Tibial artery (tissue), 4 donors: ENCODE results near the gene AKAP13.
"Not testable (repeated sequence)": the region's sequence is repeated elsewhere in the genome, so short reads cannot be mapped to it uniquely, and the experiment has no call there.

ENCODE experiments used
- DNase-seq, 2 donors: peaks; one replicate each; pipeline ENCODE4 v3.0.0-alpha.2; 2019
- H3K27ac ChIP-seq, 2 donors: fragments of 200-600 bp; sonication (generic) in 1 of 2; 1 replicate in 1 of 2; 2 replicates in 1 of 2; pipeline ENCODE4 v1.5.1; 2018 to 2019; ENCODE audit warnings: mild to moderate bottlenecking in 1 of 2
- H3K27me3 ChIP-seq, 2 donors: fragments of 200-600 bp; sonication (generic) in 1 of 2; one replicate each; pipeline versions ENCODE4 v1.5.1 to v1.6.0; 2016 to 2019
- H3K36me3 ChIP-seq, 3 donors: fragments of 200-600 bp; sonication (generic) in 2 of 3; one replicate each; pipeline ENCODE4 v1.5.1; 2016 to 2019; ENCODE audit warnings: mild to moderate bottlenecking in 2 of 3
- H3K4me1 ChIP-seq, 4 donors: fragments of 200-600 bp; sonication (generic) in 2 of 4; 1 replicate in 3 of 4; 2 replicates in 1 of 4; pipeline ENCODE4 v1.5.1; 2016 to 2019
- H3K4me3 ChIP-seq, 2 donors: fragments of 200-600 bp; sonication (generic) in 1 of 2; 1 replicate in 1 of 2; 2 replicates in 1 of 2; pipeline ENCODE4 v1.5.1; 2018 to 2019; ENCODE audit warnings: mild to moderate bottlenecking in 2 of 2
- H3K9me3 ChIP-seq, 3 donors: fragments of 200-600 bp; sonication (generic) in 1 of 3; one replicate each; pipeline ENCODE4 v1.5.1; 2016 to 2019
- CTCF ChIP-seq, 2 experiments: fragments of 200-600 bp in 1 of 2; fragments of 450-650 bp in 1 of 2; IDR thresholded peaks; one replicate each; pipeline ENCODE4 v1.5.1; 2017 to 2019; ENCODE audit warnings: antibody characterized with exemption in 2 of 2, mild to moderate bottlenecking in 1 of 2, moderate library complexity in 1 of 2
- intact Hi-C: fragments of 100-400 bp; cut with DNase I; formaldehyde crosslinking; loops from one replicate; pipeline ENCODE4 v1.15.0; 2023; ENCODE audit warnings: low total_unique reads

The AKAP13 gene

GRCh38 chr15:85482894-85483293, 102.5 kb downstream of the AKAP13 start:
- Histone ChIP-seq H3K36me3 (peaks cover 0 to 5% (median 0%) of the 10 kb centered on the region in 3 donors), H3K27ac (no peak overlapping the region), H3K9me3 (no peaks in the 10 kb centered on the region), H3K4me1 (peaks cover 0 to 8% (median 0%) of the 10 kb centered on the region in 4 donors), H3K27me3 (no peaks in the 10 kb centered on the region), H3K4me3 (no peak overlapping the region)
- intact Hi-C loops: loop anchor here (10.0 kb wide), 1 partner anchor 352 kb away; no protein-coding TSS in a partner anchor
- no peak for DNase-seq
- no peak for TF ChIP-seq CTCF (IDR thresholded peaks at IDR 0.05)

GRCh38 chr15:85483955-85484354, 103.6 kb downstream of the AKAP13 start:
- intact Hi-C loops: loop anchor here (10.0 kb wide), 1 partner anchor 351 kb away; no protein-coding TSS in a partner anchor
- H3K36me3 ChIP-seq, H3K27ac ChIP-seq: not testable (repeated sequence)

GRCh38 chr15:85484923-85485322, 104.5 kb downstream of the AKAP13 start:
- intact Hi-C loops: loop anchor here (10.0 kb wide), 1 partner anchor 350 kb away; no protein-coding TSS in a partner anchor

More at GRCh38 chr15:85483955-85484354, 103.6 kb downstream of the AKAP13 start:
- H3K9me3 ChIP-seq, DNase-seq, H3K4me1 ChIP-seq, H3K4me3 ChIP-seq, H3K27me3 ChIP-seq: not testable (repeated sequence)

GRCh38 chr15:85485956-85486567, 105.7 kb downstream of the AKAP13 start:
- peaks cover 0 to 5% (median 0%) of the 10 kb centered on the region in 3 donors for H3K36me3 ChIP-seq
- peak; percentile 65 to 77 for TF ChIP-seq CTCF (IDR thresholded peaks at IDR 0.05)
- no peaks in the 10 kb centered on the region for H3K9me3 ChIP-seq
- no peak overlapping the region for H3K27ac ChIP-seq
- no peaks in the 10 kb centered on the region for H3K27me3 ChIP-seq
- H3K4me3 ChIP-seq: no peak overlapping the region
- peak in 1 of 2 donors; percentile 43 for DNase-seq
- H3K4me1 ChIP-seq: no peaks in the 10 kb centered on the region
- intact Hi-C loops: loop anchor here (10.0 kb wide), 1 partner anchor 349 kb away; no protein-coding TSS in a partner anchor

More at GRCh38 chr15:85484923-85485322, 104.5 kb downstream of the AKAP13 start:
- not testable (repeated sequence) for H3K27me3 ChIP-seq, H3K4me1 ChIP-seq, H3K36me3 ChIP-seq, H3K4me3 ChIP-seq, H3K27ac ChIP-seq, H3K9me3 ChIP-seq, DNase-seq

GRCh38 chr15:85487796-85488195, 107.4 kb downstream of the AKAP13 start:
- H3K36me3 ChIP-seq, DNase-seq, H3K4me1 ChIP-seq, H3K9me3 ChIP-seq, H3K4me3 ChIP-seq, H3K27me3 ChIP-seq, H3K27ac ChIP-seq: not testable (repeated sequence)
- intact Hi-C loops: loop anchor here (10.0 kb wide), 1 partner anchor 347 kb away; no protein-coding TSS in a partner anchor

GRCh38 chr15:85488997-85489396, 108.6 kb downstream of the AKAP13 start:
- Histone ChIP-seq H3K4me1 (no peaks in the 10 kb centered on the region), H3K4me3 (no peak overlapping the region), H3K27ac (no peak overlapping the region), H3K36me3 (peaks cover 0 to 5% (median 0%) of the 10 kb centered on the region in 3 donors), H3K9me3 (no peaks in the 10 kb centered on the region), H3K27me3 (no peaks in the 10 kb centered on the region)
- no peak for DNase-seq
- TF ChIP-seq CTCF (IDR thresholded peaks at IDR 0.05): no peak
- intact Hi-C loops: loop anchor here (10.0 kb wide), 1 partner anchor 346 kb away; no protein-coding TSS in a partner anchor

GRCh38 chr15:85489773-85490493, 109.5 kb downstream of the AKAP13 start:
- TF ChIP-seq CTCF (IDR thresholded peaks at IDR 0.05): no peak
- Histone ChIP-seq H3K27me3 (no peaks in the 10 kb centered on the region), H3K27ac (no peak overlapping the region), H3K4me1 (no peaks in the 10 kb centered on the region), H3K9me3 (no peaks in the 10 kb centered on the region), H3K4me3 (no peak overlapping the region), H3K36me3 (peaks cover 0 to 5% (median 0%) of the 10 kb centered on the region in 3 donors)
- DNase-seq: no peak
- intact Hi-C loops: loop anchor here (10.0 kb wide), 1 partner anchor 345 kb away; no protein-coding TSS in a partner anchor
